ENCODE data around the gene PDE11A. TPM values are rescaled to one million over a fixed set of nuclear protein-coding genes. Genes with fewer than 3 reads are reported as not detected.

Gene PDE11A
- total and polyA plus RNA-seq, 2 of the 8 experiments (the other 6 are each of a cell fraction or from before 2014, with no cell fraction given), result 0.19 to 0.23 TPM

DNA sequence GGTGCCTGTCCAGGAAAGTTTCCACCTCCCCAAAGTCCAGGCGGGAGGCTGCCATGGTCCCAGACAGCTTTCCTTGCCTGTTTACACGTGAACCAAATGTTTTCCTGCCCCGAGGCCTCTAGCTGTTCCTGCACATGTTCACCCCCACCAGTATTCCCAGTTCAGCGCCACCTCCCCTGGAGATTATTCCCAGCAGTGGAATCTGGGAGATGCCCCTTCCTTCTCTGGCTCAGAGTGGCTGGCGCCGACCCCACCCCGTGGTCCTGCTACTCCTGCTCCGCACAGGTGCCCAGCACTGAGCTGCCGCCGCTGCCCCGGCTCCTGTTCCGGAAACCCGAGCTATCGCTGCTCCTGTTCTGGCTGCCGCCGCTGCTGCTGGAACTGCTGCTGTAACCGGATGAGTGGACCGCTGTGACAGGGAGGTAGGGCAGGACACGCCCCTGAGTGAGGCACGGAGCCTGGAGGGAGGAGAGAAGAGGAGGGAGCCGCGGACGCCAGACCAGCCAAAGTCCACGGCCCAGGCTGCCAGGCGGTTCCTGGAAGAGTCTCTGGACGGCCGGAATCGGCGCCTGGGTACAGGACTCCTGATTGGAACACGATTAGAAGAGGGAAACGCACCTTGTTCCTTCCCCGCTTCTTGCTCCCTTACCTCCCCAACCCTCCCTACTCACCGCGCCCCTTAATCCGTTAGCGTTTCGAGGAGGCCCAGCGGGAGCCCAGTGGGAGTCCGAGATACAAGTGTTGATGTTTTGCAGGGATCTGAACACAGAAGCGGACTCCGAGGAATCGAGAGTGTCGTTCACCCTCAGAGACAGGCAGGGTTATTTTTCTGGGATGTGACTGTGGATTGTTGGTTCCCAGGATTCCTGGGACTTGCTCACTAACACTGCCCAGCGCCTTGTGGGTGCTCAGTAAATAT, at the start of gene PDE11A (continued):
- TF ChIP-seq, protein P1, sequence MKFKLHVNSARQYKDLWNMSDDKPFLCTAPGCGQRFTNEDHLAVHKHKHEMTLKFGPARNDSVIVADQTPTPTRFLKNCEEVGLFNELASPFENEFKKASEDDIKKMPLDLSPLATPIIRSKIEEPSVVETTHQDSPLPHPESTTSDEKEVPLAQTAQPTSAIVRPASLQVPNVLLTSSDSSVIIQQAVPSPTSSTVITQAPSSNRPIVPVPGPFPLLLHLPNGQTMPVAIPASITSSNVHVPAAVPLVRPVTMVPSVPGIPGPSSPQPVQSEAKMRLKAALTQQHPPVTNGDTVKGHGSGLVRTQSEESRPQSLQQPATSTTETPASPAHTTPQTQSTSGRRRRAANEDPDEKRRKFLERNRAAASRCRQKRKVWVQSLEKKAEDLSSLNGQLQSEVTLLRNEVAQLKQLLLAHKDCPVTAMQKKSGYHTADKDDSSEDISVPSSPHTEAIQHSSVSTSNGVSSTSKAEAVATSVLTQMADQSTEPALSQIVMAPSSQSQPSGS (IDR thresholded peaks at IDR 0.05; ENCODE audit: low read length), result no peak
- TF ChIP-seq KDM5A (IDR thresholded peaks at IDR 0.05; ENCODE audit: low read length) (no peak), NANOG (IDR thresholded peaks at IDR 0.05; ENCODE audit: insufficient read depth, low read depth, low read length, poor library complexity, severe bottlenecking) (no peak), MAFK (IDR thresholded peaks at IDR 0.05; ENCODE audit: low read depth, low read length) (no peak), RBBP5 (IDR thresholded peaks at IDR 0.05; ENCODE audit: borderline replicate concordance, low read depth, low read length) (no peak; the same call in 1 of the 2 replicates), CTBP2 (IDR thresholded peaks at IDR 0.05; ENCODE audit: borderline replicate concordance, insufficient read depth, insufficient read length, low read length) (peak; percentile 65), HDAC2 (IDR thresholded peaks at IDR 0.05; ENCODE audit: borderline replicate concordance in 1 of 2, low read depth in 2 of 2, low read length in 2 of 2) (peak in 1 of 2 experiments; percentile 34; a peak in 2 of 4 replicates), EZH2 (IDR thresholded peaks at IDR 0.05; ENCODE audit: low read depth, low read length, severe bottlenecking) (peak; percentile 43), SP4 (IDR thresholded peaks at IDR 0.05; ENCODE audit: low read length) (0 out of 2 replicates have a peak, but pooled peaks have one; percentile 50), FOSL1 (IDR thresholded peaks at IDR 0.05; ENCODE audit: insufficient read depth, low read depth, low read length) (no peak), CREB1 (IDR thresholded peaks at IDR 0.05) (peak; percentile 56), RFX5 (IDR thresholded peaks at IDR 0.05; ENCODE audit: borderline replicate concordance, low read depth, low read length) (no peak), TBP (IDR thresholded peaks at IDR 0.05; ENCODE audit: low read depth, low read length) (peak; percentile 50), SIRT6 (IDR thresholded peaks at IDR 0.05; ENCODE audit: low read length) (no peak)
- TF ChIP-seq, protein P2, sequence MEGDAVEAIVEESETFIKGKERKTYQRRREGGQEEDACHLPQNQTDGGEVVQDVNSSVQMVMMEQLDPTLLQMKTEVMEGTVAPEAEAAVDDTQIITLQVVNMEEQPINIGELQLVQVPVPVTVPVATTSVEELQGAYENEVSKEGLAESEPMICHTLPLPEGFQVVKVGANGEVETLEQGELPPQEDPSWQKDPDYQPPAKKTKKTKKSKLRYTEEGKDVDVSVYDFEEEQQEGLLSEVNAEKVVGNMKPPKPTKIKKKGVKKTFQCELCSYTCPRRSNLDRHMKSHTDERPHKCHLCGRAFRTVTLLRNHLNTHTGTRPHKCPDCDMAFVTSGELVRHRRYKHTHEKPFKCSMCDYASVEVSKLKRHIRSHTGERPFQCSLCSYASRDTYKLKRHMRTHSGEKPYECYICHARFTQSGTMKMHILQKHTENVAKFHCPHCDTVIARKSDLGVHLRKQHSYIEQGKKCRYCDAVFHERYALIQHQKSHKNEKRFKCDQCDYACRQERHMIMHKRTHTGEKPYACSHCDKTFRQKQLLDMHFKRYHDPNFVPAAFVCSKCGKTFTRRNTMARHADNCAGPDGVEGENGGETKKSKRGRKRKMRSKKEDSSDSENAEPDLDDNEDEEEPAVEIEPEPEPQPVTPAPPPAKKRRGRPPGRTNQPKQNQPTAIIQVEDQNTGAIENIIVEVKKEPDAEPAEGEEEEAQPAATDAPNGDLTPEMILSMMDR (IDR thresholded peaks at IDR 0.05; ENCODE audit: control extremely low read depth in 1 of 3, insufficient read depth in 1 of 3, low read depth in 1 of 3, low read length in 3 of 3), result no peak
- TF ChIP-seq, protein P3, sequence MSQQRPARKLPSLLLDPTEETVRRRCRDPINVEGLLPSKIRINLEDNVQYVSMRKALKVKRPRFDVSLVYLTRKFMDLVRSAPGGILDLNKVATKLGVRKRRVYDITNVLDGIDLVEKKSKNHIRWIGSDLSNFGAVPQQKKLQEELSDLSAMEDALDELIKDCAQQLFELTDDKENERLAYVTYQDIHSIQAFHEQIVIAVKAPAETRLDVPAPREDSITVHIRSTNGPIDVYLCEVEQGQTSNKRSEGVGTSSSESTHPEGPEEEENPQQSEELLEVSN (IDR thresholded peaks at IDR 0.05), result 0 out of 2 replicates have a peak, but pooled peaks have one; percentile 17
- TF ChIP-seq, protein P4, sequence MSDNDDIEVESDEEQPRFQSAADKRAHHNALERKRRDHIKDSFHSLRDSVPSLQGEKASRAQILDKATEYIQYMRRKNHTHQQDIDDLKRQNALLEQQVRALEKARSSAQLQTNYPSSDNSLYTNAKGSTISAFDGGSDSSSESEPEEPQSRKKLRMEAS (IDR thresholded peaks at IDR 0.05), result peak; percentile 80

Measured in H1 (cell line).